HEK293 (cell line): ENCODE measurements around the gene USP6NL.
A peak's percentile ranks its signal among the peaks of the same experiment; 100 is the strongest.

ENCODE experiments used
- CTCF ChIA-PET: fragments of 350-600 bp; formaldehyde crosslinking; extraction: SDS; loops from one replicate; lab custom pipeline; 2021; ENCODE audit warnings: antibody characterized with exemption; lab: Yijun Ruan, JAX
- POLR2A ChIA-PET: fragments of 300-600 bp; formaldehyde crosslinking; extraction: SDS; loops from one replicate; lab custom pipeline; 2020; ENCODE audit warnings: antibody characterized with exemption, inconsistent platforms; lab: Yijun Ruan, JAX
- H3K27ac ChIP-seq: fragments of 200-500 bp; sonication (Bioruptor generic); 2 replicates; pipeline ENCODE4 v1.5.1; 2014; ENCODE audit warnings: low read depth, low read length, control low read depth, inconsistent platforms; ENCODE audit errors: extremely low read depth
- H3K36me3 ChIP-seq, 2 experiments: fragments of 200-500 bp in 1 of 2; sonication (Bioruptor generic) in 1 of 2; 1 replicate in 1 of 2; 2 replicates in 1 of 2; pipeline ENCODE4 v1.5.1; 2014 to 2017; ENCODE audit warnings: inconsistent platforms in 2 of 2, low read length in 2 of 2; ENCODE audit not compliant: control insufficient read depth in 2 of 2, insufficient read depth in 1 of 2
- H3K4me1 ChIP-seq: fragments of 200-500 bp; sonication (Bioruptor generic); 2 replicates; pipeline ENCODE4 v1.5.1; 2014; ENCODE audit warnings: mild to moderate bottlenecking, low read length, inconsistent platforms; ENCODE audit not compliant: control insufficient read depth, insufficient read depth
- H3K4me3 ChIP-seq: 2 replicates; pipeline ENCODE4 v1.5.1; 2011; ENCODE audit warnings: low read depth, mild to moderate bottlenecking, control low read depth, low read length, moderate library complexity
- H3K9me3 ChIP-seq: fragments of 200-500 bp; sonication (Bioruptor generic); 2 replicates; pipeline ENCODE4 v1.5.1; 2014; ENCODE audit warnings: low read depth, low read length, inconsistent platforms; ENCODE audit not compliant: control insufficient read depth, insufficient read depth
- ATF2 ChIP-seq: fragments of 450-650 bp; formaldehyde crosslinking; IDR thresholded peaks from 2 replicates; pipeline ENCODE4 v1.5.1; 2016; ENCODE audit warnings: missing biosample characterization, missing genetic modification characterization, low read depth
- EGR2 ChIP-seq: fragments of 450-650 bp; formaldehyde crosslinking; IDR thresholded peaks from 2 replicates; pipeline ENCODE4 v1.5.1; 2016; ENCODE audit warnings: low read depth, missing biosample characterization, missing genetic modification characterization
- GLI2 ChIP-seq: fragments of 450-650 bp; formaldehyde crosslinking; IDR thresholded peaks from 2 replicates; pipeline ENCODE4; 2017; ENCODE audit warnings: missing biosample characterization, missing genetic modification characterization, low read depth, borderline replicate concordance
- IKZF3 ChIP-seq: fragments of 450-650 bp; IDR thresholded peaks from 2 replicates; pipeline ENCODE4 v1.5.0; 2018; ENCODE audit warnings: missing biosample characterization, mild to moderate bottlenecking, missing genetic modification characterization, moderate library complexity
- KLF7 ChIP-seq: fragments of 450-650 bp; formaldehyde crosslinking; IDR thresholded peaks from 2 replicates; pipeline ENCODE4 v1.5.1; 2016; ENCODE audit warnings: missing biosample characterization, missing genetic modification characterization, borderline replicate concordance
- MYNN ChIP-seq: fragments of 450-650 bp; formaldehyde crosslinking; IDR thresholded peaks from 2 replicates; pipeline ENCODE4 v1.5.1; 2016; ENCODE audit warnings: missing biosample characterization, missing genetic modification characterization, borderline replicate concordance
- PRDM4 ChIP-seq: fragments of 450-650 bp; formaldehyde crosslinking; IDR thresholded peaks from 2 replicates; pipeline ENCODE4 v1.5.1; 2017; ENCODE audit warnings: missing biosample characterization, missing genetic modification characterization
- REST ChIP-seq: fragments of 450-650 bp; formaldehyde crosslinking; IDR thresholded peaks from 2 replicates; pipeline ENCODE4 v1.5.1; 2016; ENCODE audit warnings: missing biosample characterization, missing genetic modification characterization
- YY1 ChIP-seq: fragments of 450-650 bp; formaldehyde crosslinking; IDR thresholded peaks from 2 replicates; pipeline ENCODE4 v1.5.1; 2018; ENCODE audit warnings: missing biosample characterization, missing genetic modification characterization
- ZBTB48 ChIP-seq: fragments of 450-650 bp; formaldehyde crosslinking; IDR thresholded peaks from 2 replicates; pipeline ENCODE4 v1.5.1; 2016; ENCODE audit warnings: missing biosample characterization, missing genetic modification characterization
- ZNF140 ChIP-seq: fragments of 450-650 bp; formaldehyde crosslinking; IDR thresholded peaks from 2 replicates; pipeline ENCODE4 v1.5.1; 2016; ENCODE audit warnings: missing biosample characterization, missing genetic modification characterization
- ZNF148 ChIP-seq: fragments of 450-650 bp; formaldehyde crosslinking; IDR thresholded peaks from 2 replicates; pipeline ENCODE4 v1.5.0; 2017; ENCODE audit warnings: missing biosample characterization, missing genetic modification characterization, borderline replicate concordance
- ZNF239 ChIP-seq: fragments of 450-650 bp; formaldehyde crosslinking; IDR thresholded peaks from 2 replicates; pipeline ENCODE4 v1.5.1; 2016; ENCODE audit warnings: missing biosample characterization, missing genetic modification characterization
- ZNF391 ChIP-seq: fragments of 450-650 bp; formaldehyde crosslinking; IDR thresholded peaks from 2 replicates; pipeline ENCODE4 v1.5.1; 2016; ENCODE audit warnings: low read depth, missing biosample characterization, missing genetic modification characterization, borderline replicate concordance
- ZNF404 ChIP-seq: fragments of 450-650 bp; formaldehyde crosslinking; IDR thresholded peaks from 2 replicates; pipeline ENCODE4 v1.5.1; 2017; ENCODE audit warnings: missing biosample characterization, missing genetic modification characterization
- ZNF416 ChIP-seq: fragments of 450-650 bp; formaldehyde crosslinking; IDR thresholded peaks from 2 replicates; pipeline ENCODE4 v1.5.1; 2016; ENCODE audit warnings: missing biosample characterization, missing genetic modification characterization
- ZNF623 ChIP-seq: fragments of 450-650 bp; formaldehyde crosslinking; IDR thresholded peaks from 2 replicates; pipeline ENCODE4 v1.5.1; 2016; ENCODE audit warnings: missing biosample characterization, missing genetic modification characterization
- ZNF654 ChIP-seq: fragments of 450-650 bp; formaldehyde crosslinking; IDR thresholded peaks from 2 replicates; pipeline ENCODE4 v1.5.1; 2016; ENCODE audit warnings: low read depth, missing biosample characterization, missing genetic modification characterization
- ZNF785 ChIP-seq: fragments of 450-650 bp; formaldehyde crosslinking; IDR thresholded peaks from 2 replicates; pipeline ENCODE4 v1.5.1; 2016; ENCODE audit warnings: missing biosample characterization, missing genetic modification characterization
- ZNF837 ChIP-seq: fragments of 450-650 bp; formaldehyde crosslinking; IDR thresholded peaks from 2 replicates; pipeline ENCODE4 v1.5.1; 2016; ENCODE audit warnings: missing biosample characterization, missing genetic modification characterization
- ZSCAN5A ChIP-seq: fragments of 450-650 bp; formaldehyde crosslinking; IDR thresholded peaks from 2 replicates; pipeline ENCODE4 v1.5.1; 2016; ENCODE audit warnings: missing biosample characterization, missing genetic modification characterization

The USP6NL gene

GRCh38 chr10:11611248-11612020 is at the start of gene USP6NL (continued):
- TF ChIP-seq PRDM4 (tag by site-specific recombination) (no peak), ATF2 (no peak), YY1 (tag by site-specific recombination) (peak; percentile 32; the same call in 1 of the 2 replicates), MYNN (tag by site-specific recombination) (no peak), ZNF654 (no peak), ZNF239 (tag by site-specific recombination) (no peak), ZNF785 (no peak), ZNF148 (no peak)

- Histone ChIP-seq H3K4me3 (no peak overlapping the region), H3K27ac (no peak overlapping the region), H3K4me1 (peaks cover 3% of the 10 kb centered on the region; the same call in 1 of the 2 replicates), H3K9me3 (no peaks in the 10 kb centered on the region), H3K36me3 (no peaks in the 10 kb centered on the region)
- POLR2A ChIA-PET = interaction anchor here (0.6 kb wide), 1 partner anchor 47 kb away, joined by 3 read pairs; no protein-coding TSS in a partner anchor
- CTCF ChIA-PET = interaction anchor here (1.6 kb wide), 1 partner anchor 13 kb away, joined by 4 read pairs; no protein-coding TSS in a partner anchor
- no peak for TF ChIP-seq ZNF623
- no peak for TF ChIP-seq ZNF416 (tag by site-specific recombination)
- TF ChIP-seq ZNF837 (tag by site-specific recombination) = no peak
- no peak for TF ChIP-seq ZNF391 (tag by site-specific recombination)
- TF ChIP-seq REST = no peak
- no peak for TF ChIP-seq ZBTB48 (tag by site-specific recombination)
- TF ChIP-seq EGR2 (tag by site-specific recombination) = no peak
- TF ChIP-seq KLF7 (tag by site-specific recombination) = no peak
- no peak for TF ChIP-seq ZNF404 (tag by site-specific recombination)
- TF ChIP-seq ZNF148 = no peak
- TF ChIP-seq ZSCAN5A (tag by site-specific recombination) = no peak
- TF ChIP-seq GLI2 (tag by site-specific recombination) = no peak
- no peak for TF ChIP-seq IKZF3 (tag by site-specific recombination)
- no peak for TF ChIP-seq ZNF140 (tag by site-specific recombination)
Observed at GRCh38 chr10:11658801-11659368, 47.4 kb upstream of the USP6NL start.
